Central memory CD8-positive, alpha-beta T cell (primary cell): Measurements from ENCODE around the gene FAM83G.

Source experiments
- ATAC-seq: fragments of 150-1000 bp; cut with Tn5 transposase; replicated peaks from 2 replicates; pipeline ENCODE4 v1.10.0; 2022; ENCODE audit warnings: mild to moderate bottlenecking, moderate FRiP score, moderate number of reproducible peaks; ENCODE audit not compliant: poor library complexity, severe bottlenecking; ENCODE audit errors: extremely low read depth
- DNase-seq, 2 donors: peaks; one replicate each; pipeline ENCODE4 v3.0.0; 2021; ENCODE audit warnings: low spot score in 2 of 2
- H3K27ac Mint-ChIP-seq: one replicate; pipeline ENCODE4 v1.8.0; 2022; ENCODE audit warnings: low read depth, mild to moderate bottlenecking, moderate library complexity, mixed read lengths
- H3K27me3 Mint-ChIP-seq: one replicate; pipeline ENCODE4 v1.8.0; 2022; ENCODE audit warnings: mixed read lengths
- H3K36me3 Mint-ChIP-seq: one replicate; pipeline ENCODE4 v1.8.0; 2022; ENCODE audit warnings: mild to moderate bottlenecking, moderate library complexity, mixed read lengths; ENCODE audit not compliant: insufficient read depth
- H3K4me1 Mint-ChIP-seq: one replicate; pipeline ENCODE4 v1.8.0; 2022; ENCODE audit warnings: mixed read lengths
- H3K4me3 Mint-ChIP-seq: one replicate; pipeline ENCODE4 v1.8.0; 2022; ENCODE audit warnings: mild to moderate bottlenecking, moderate library complexity, mixed read lengths
- H3K9me3 Mint-ChIP-seq: one replicate; pipeline ENCODE4 v1.8.0; 2022; ENCODE audit warnings: mixed read lengths

Gene FAM83G

GRCh38 chr17:19000531-19001325, 3.8 kb downstream of the FAM83G start:
- Mint-ChIP-seq H3K4me1 (peaks cover 29% of the 10 kb centered on the region), H3K9me3 (no peaks in the 10 kb centered on the region), H3K36me3 (peaks cover 10% of the 10 kb centered on the region), H3K4me3 (no peak overlapping the region), H3K27me3 (no peaks in the 10 kb centered on the region), H3K27ac (no peak overlapping the region)
- ATAC-seq (no peak), DNase-seq (no peak)

- no peak overlapping the region for H3K4me3 Mint-ChIP-seq
- H3K9me3 Mint-ChIP-seq: peaks cover 6% of the 10 kb centered on the region
- peaks cover 35% of the 10 kb centered on the region for H3K4me1 Mint-ChIP-seq
- DNase-seq (no peak), ATAC-seq (no peak)
- peaks cover 8% of the 10 kb centered on the region for H3K36me3 Mint-ChIP-seq
- no peak overlapping the region for H3K27ac Mint-ChIP-seq
- no peaks in the 10 kb centered on the region for H3K27me3 Mint-ChIP-seq
These were observed 4.7 kb downstream of the FAM83G start for GRCh38 chr17:18999911-19000310.

GRCh38 chr17:18999394-18999793, 5.2 kb downstream of the FAM83G start:
- H3K27ac Mint-ChIP-seq: no peak overlapping the region
- H3K36me3 Mint-ChIP-seq: peaks cover 7% of the 10 kb centered on the region
- peaks cover 6% of the 10 kb centered on the region for H3K9me3 Mint-ChIP-seq
- no peak for DNase-seq
- peaks cover 37% of the 10 kb centered on the region for H3K4me1 Mint-ChIP-seq
- H3K27me3 Mint-ChIP-seq: no peaks in the 10 kb centered on the region
- H3K4me3 Mint-ChIP-seq: no peak overlapping the region
- ATAC-seq: no peak

GRCh38 chr17:18997650-18998196, 6.8 kb downstream of the FAM83G start:
- Mint-ChIP-seq H3K4me3 (no peak overlapping the region), H3K27me3 (no peaks in the 10 kb centered on the region), H3K9me3 (peaks cover 6% of the 10 kb centered on the region), H3K4me1 (peaks cover 48% of the 10 kb centered on the region), H3K27ac (peak overlapping the region; percentile 32), H3K36me3 (peaks cover 6% of the 10 kb centered on the region)
- ATAC-seq: no peak
- DNase-seq: no peak

GRCh38 chr17:18996458-18996857, 8.1 kb downstream of the FAM83G start:
- ATAC-seq (no peak), DNase-seq (no peak)
- Mint-ChIP-seq H3K27ac (no peak overlapping the region), H3K36me3 (peaks cover 7% of the 10 kb centered on the region), H3K27me3 (no peaks in the 10 kb centered on the region), H3K4me3 (no peak overlapping the region), H3K9me3 (peaks cover 6% of the 10 kb centered on the region), H3K4me1 (peaks cover 44% of the 10 kb centered on the region)

GRCh38 chr17:18995220-18995619, 9.3 kb downstream of the FAM83G start:
- ATAC-seq (no peak), DNase-seq (no peak)
- peaks cover 6% of the 10 kb centered on the region for H3K9me3 Mint-ChIP-seq
- H3K4me3 Mint-ChIP-seq: no peak overlapping the region
- H3K36me3 Mint-ChIP-seq: peaks cover 9% of the 10 kb centered on the region
- H3K27ac Mint-ChIP-seq: peak overlapping the region; percentile 59
- peaks cover 41% of the 10 kb centered on the region for H3K4me1 Mint-ChIP-seq
- no peaks in the 10 kb centered on the region for H3K27me3 Mint-ChIP-seq

GRCh38 chr17:18994631-18995030, 9.9 kb downstream of the FAM83G start:
- H3K9me3 Mint-ChIP-seq: peaks cover 6% of the 10 kb centered on the region
- peak overlapping the region; percentile 59 for H3K27ac Mint-ChIP-seq
- no peak overlapping the region for H3K4me3 Mint-ChIP-seq
- peaks cover 9% of the 10 kb centered on the region for H3K36me3 Mint-ChIP-seq
- DNase-seq: no peak
- peaks cover 46% of the 10 kb centered on the region for H3K4me1 Mint-ChIP-seq
- ATAC-seq: no peak
- H3K27me3 Mint-ChIP-seq: no peaks in the 10 kb centered on the region

- ATAC-seq (no peak), DNase-seq (no peak)
- Mint-ChIP-seq H3K36me3 (peaks cover 9% of the 10 kb centered on the region), H3K4me1 (peaks cover 46% of the 10 kb centered on the region), H3K4me3 (peak overlapping the region; percentile 65), H3K27ac (no peak overlapping the region), H3K9me3 (peaks cover 6% of the 10 kb centered on the region), H3K27me3 (no peaks in the 10 kb centered on the region)
These were observed 10.5 kb downstream of the FAM83G start for GRCh38 chr17:18993905-18994526.

GRCh38 chr17:18992454-18993130, 12.0 kb downstream of the FAM83G start:
- Mint-ChIP-seq H3K27me3 (no peaks in the 10 kb centered on the region), H3K27ac (peak overlapping the region; percentile 58), H3K9me3 (peaks cover 6% of the 10 kb centered on the region), H3K4me1 (peaks cover 49% of the 10 kb centered on the region), H3K4me3 (peak overlapping the region; percentile 65), H3K36me3 (peaks cover 9% of the 10 kb centered on the region)
- ATAC-seq (peak; percentile 90), DNase-seq (peak; percentile 51 to 68)

- DNase-seq (no peak), ATAC-seq (no peak)
- Mint-ChIP-seq H3K27ac (peak overlapping the region; percentile 58), H3K9me3 (peaks cover 6% of the 10 kb centered on the region), H3K4me3 (no peak overlapping the region), H3K27me3 (no peaks in the 10 kb centered on the region), H3K4me1 (peaks cover 52% of the 10 kb centered on the region), H3K36me3 (peaks cover 9% of the 10 kb centered on the region)
These were observed 12.8 kb downstream of the FAM83G start for GRCh38 chr17:18991531-18992315.

- peaks cover 4% of the 10 kb centered on the region for H3K9me3 Mint-ChIP-seq
- peaks cover 50% of the 10 kb centered on the region for H3K4me1 Mint-ChIP-seq
- peaks cover 7% of the 10 kb centered on the region for H3K36me3 Mint-ChIP-seq
- H3K27ac Mint-ChIP-seq: no peak overlapping the region
- H3K27me3 Mint-ChIP-seq: no peaks in the 10 kb centered on the region
- ATAC-seq: no peak
- no peak overlapping the region for H3K4me3 Mint-ChIP-seq
- no peak for DNase-seq
These were observed 14.2 kb downstream of the FAM83G start for GRCh38 chr17:18990331-18990730.

GRCh38 chr17:18988546-18989173, 15.9 kb downstream of the FAM83G start:
- Mint-ChIP-seq H3K4me3 (no peak overlapping the region), H3K36me3 (peaks cover 9% of the 10 kb centered on the region), H3K27me3 (no peaks in the 10 kb centered on the region), H3K9me3 (no peaks in the 10 kb centered on the region), H3K4me1 (peaks cover 36% of the 10 kb centered on the region), H3K27ac (no peak overlapping the region)
- no peak for DNase-seq
- ATAC-seq: no peak
